ENCODE data around the gene TYW1. TPM values are rescaled to one million over a fixed set of nuclear protein-coding genes. Genes with fewer than 3 reads are reported as not detected.
"Not testable (repeated sequence)": the region's sequence is repeated elsewhere in the genome, so short reads cannot be mapped to it uniquely, and the experiment has no call there.

The TYW1 gene
- total RNA-seq, 1 experiment from 2014 or later, result 13.4 TPM

DNA sequence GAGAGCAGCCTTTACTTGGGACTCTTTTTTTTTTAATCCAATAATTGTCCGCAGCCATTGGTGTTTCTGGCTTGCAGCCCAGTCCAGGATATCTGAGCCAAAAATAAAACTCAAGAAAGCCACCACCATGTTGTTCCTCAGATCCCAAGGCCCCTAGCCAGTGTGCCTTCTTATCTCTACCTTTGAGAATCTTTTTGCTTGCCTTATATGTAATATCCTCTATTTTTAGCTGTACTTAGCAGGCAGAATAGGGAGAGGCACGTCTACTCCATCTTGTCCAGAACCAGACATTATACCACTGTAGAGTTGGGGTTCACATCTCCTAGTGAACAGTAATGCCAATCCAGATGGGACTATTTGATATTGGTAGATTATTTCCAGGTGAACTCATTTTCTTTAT is 209.1 kb downstream of the TYW1 start:
- H3K9me2 ChIP-seq (ENCODE audit: insufficient read depth); BruUV-seq (replicated peaks); H4K20me1 ChIP-seq (ENCODE audit: insufficient read depth); H2AFZ ChIP-seq; H3K27ac ChIP-seq; DNase-seq; H3F3A ChIP-seq (ENCODE audit: insufficient read depth, low read depth); CTCF ChIA-PET; H3K4me3 ChIP-seq; H3K4me2 ChIP-seq; intact Hi-C loops (cut with micrococcal nuclease; ENCODE audit: unreplicated experiment); H3K27me3 ChIP-seq (ENCODE audit: insufficient read depth, low read depth); H3K36me3 ChIP-seq (ENCODE audit: low read depth); H3K4me1 ChIP-seq (replicated peaks; ENCODE audit: insufficient read depth); POLR2A ChIA-PET (ENCODE audit: unreplicated experiment); H3K79me2 ChIP-seq (ENCODE audit: low read depth); H3K9me3 ChIP-seq (ENCODE audit: insufficient read depth, low read depth): not testable (repeated sequence)

DNA sequence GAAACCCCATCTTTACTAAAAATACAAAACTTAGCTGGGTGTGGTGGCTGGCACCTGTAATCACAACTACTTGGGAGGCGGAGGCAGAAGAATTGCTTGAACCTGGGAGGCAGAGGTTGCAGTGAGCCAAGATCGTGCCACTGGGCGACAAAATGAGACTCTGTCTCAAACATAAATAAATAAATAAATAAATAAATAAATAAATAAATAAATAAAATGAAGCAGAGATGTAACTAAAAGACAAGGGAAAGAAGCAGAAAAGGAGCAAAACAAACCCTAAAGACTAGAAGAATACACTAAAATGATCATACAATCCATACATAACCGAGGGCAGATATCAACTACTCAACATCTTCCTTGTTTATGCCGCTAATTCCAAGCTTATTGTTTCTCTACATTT is 209.8 kb downstream of the TYW1 start:
- H3K27me3 ChIP-seq (ENCODE audit: insufficient read depth, low read depth), result no peaks in the 10 kb centered on the region
- H3K27ac ChIP-seq, result no peak overlapping the region
- POLR2A ChIA-PET (ENCODE audit: unreplicated experiment), result no interaction called here
- DNase-seq, result no peak
- no peak overlapping the region for H2AFZ ChIP-seq
- no TSS peak for BruUV-seq (replicated peaks)
- H3K9me3 ChIP-seq (ENCODE audit: insufficient read depth, low read depth), result no peaks in the 10 kb centered on the region
- H3K9me2 ChIP-seq (ENCODE audit: insufficient read depth), result no peaks in the 10 kb centered on the region
- no peaks in the 10 kb centered on the region for H3F3A ChIP-seq (ENCODE audit: insufficient read depth, low read depth)
- H3K4me3 ChIP-seq, result no peak overlapping the region
- CTCF ChIA-PET, result no interaction called here
- no peaks in the 10 kb centered on the region for H3K79me2 ChIP-seq (ENCODE audit: low read depth)
- H3K4me2 ChIP-seq, result no peak overlapping the region
- H3K36me3 ChIP-seq (ENCODE audit: low read depth), result no peaks in the 10 kb centered on the region
- no peaks in the 10 kb centered on the region for H4K20me1 ChIP-seq (ENCODE audit: insufficient read depth)
- TF ChIP-seq, protein P1, sequence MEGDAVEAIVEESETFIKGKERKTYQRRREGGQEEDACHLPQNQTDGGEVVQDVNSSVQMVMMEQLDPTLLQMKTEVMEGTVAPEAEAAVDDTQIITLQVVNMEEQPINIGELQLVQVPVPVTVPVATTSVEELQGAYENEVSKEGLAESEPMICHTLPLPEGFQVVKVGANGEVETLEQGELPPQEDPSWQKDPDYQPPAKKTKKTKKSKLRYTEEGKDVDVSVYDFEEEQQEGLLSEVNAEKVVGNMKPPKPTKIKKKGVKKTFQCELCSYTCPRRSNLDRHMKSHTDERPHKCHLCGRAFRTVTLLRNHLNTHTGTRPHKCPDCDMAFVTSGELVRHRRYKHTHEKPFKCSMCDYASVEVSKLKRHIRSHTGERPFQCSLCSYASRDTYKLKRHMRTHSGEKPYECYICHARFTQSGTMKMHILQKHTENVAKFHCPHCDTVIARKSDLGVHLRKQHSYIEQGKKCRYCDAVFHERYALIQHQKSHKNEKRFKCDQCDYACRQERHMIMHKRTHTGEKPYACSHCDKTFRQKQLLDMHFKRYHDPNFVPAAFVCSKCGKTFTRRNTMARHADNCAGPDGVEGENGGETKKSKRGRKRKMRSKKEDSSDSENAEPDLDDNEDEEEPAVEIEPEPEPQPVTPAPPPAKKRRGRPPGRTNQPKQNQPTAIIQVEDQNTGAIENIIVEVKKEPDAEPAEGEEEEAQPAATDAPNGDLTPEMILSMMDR (conservative IDR thresholded peaks at IDR 0.05), result no peak
- no peak for TF ChIP-seq EZH2 (IDR thresholded peaks at IDR 0.05; ENCODE audit: low read depth)
- intact Hi-C loops (cut with micrococcal nuclease; ENCODE audit: unreplicated experiment), result no loop called here
- no peaks in the 10 kb centered on the region for H3K4me1 ChIP-seq (replicated peaks; ENCODE audit: insufficient read depth)

DNA sequence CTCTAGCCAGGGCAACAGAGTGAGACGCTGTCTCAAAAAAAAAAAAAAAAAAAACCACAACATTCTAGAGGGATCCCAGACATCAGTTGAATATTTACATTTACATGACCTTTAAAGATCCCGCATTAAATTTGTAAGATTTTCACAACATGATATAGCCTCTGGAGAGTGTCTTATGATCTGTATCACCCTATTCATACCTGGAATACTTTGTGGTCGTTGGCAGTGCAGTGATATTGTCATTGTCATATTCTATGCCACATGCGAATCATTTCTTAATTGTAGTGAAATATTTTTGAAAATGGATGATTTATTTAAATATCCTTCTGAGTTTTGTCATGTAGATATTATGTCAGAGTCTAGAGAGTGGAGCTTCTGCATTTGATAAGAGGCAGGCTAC is 212.0 kb downstream of the TYW1 start:
- H3K27me3 ChIP-seq (ENCODE audit: insufficient read depth, low read depth); H3K27ac ChIP-seq; H3K4me1 ChIP-seq (replicated peaks; ENCODE audit: insufficient read depth); H3K9me3 ChIP-seq (ENCODE audit: insufficient read depth, low read depth); H2AFZ ChIP-seq; H4K20me1 ChIP-seq (ENCODE audit: insufficient read depth); H3K4me2 ChIP-seq; DNase-seq; CTCF ChIA-PET; H3K79me2 ChIP-seq (ENCODE audit: low read depth); BruUV-seq (replicated peaks); H3F3A ChIP-seq (ENCODE audit: insufficient read depth, low read depth); H3K4me3 ChIP-seq; H3K9me2 ChIP-seq (ENCODE audit: insufficient read depth); intact Hi-C loops (cut with micrococcal nuclease; ENCODE audit: unreplicated experiment); H3K36me3 ChIP-seq (ENCODE audit: low read depth); POLR2A ChIA-PET (ENCODE audit: unreplicated experiment): not testable (repeated sequence)

DNA sequence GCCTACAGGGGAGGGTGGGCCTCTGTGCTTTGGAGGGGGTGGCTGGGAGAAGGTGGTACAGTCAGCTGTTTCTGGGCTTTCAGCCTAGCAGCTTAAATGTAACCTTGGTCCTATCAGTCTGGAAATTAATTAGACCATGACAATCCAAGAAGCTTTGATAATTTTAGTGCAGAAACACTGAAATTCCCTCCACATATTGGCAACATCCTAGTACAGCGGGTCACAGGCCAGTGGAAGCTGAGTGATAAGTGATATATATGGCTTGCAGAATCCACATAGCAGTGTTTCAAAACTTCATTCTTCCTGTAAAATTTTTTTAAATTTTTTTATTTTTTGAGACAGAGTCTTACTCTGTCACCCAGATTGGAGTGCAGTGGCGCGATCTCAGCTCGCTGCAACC is 212.6 kb downstream of the TYW1 start:
- no peaks in the 10 kb centered on the region for H4K20me1 ChIP-seq (ENCODE audit: insufficient read depth)
- DNase-seq, result no peak
- ChIA-PET POLR2A (ENCODE audit: unreplicated experiment) (no interaction called here), CTCF (no interaction called here)
- no peaks in the 10 kb centered on the region for H3K27me3 ChIP-seq (ENCODE audit: insufficient read depth, low read depth)
- no peaks in the 10 kb centered on the region for H3K9me3 ChIP-seq (ENCODE audit: insufficient read depth, low read depth)
- no TSS peak for BruUV-seq (replicated peaks)
- no peak for TF ChIP-seq EZH2 (IDR thresholded peaks at IDR 0.05; ENCODE audit: low read depth)
- TF ChIP-seq, protein P1 (conservative IDR thresholded peaks at IDR 0.05), result no peak
- H3K9me2 ChIP-seq (ENCODE audit: insufficient read depth), result no peaks in the 10 kb centered on the region
- no peak overlapping the region for H3K4me3 ChIP-seq
- no peaks in the 10 kb centered on the region for H3K79me2 ChIP-seq (ENCODE audit: low read depth)
- no peaks in the 10 kb centered on the region for H3F3A ChIP-seq (ENCODE audit: insufficient read depth, low read depth)
- no peaks in the 10 kb centered on the region for H3K36me3 ChIP-seq (ENCODE audit: low read depth)
- no peaks in the 10 kb centered on the region for H3K4me1 ChIP-seq (replicated peaks; ENCODE audit: insufficient read depth)
- no peak overlapping the region for H3K27ac ChIP-seq
- H3K4me2 ChIP-seq, result no peak overlapping the region
- H2AFZ ChIP-seq, result no peak overlapping the region
- intact Hi-C loops (cut with micrococcal nuclease; ENCODE audit: unreplicated experiment), result no loop called here
